HG02938 (cell line): ENCODE results near the gene CLDN6.
"Not testable (repeated sequence)": the region's sequence is repeated elsewhere in the genome, so short reads cannot be mapped to it uniquely, and the experiment has no call there.

Experiments used
- ATAC-seq: cut with Tn5 transposase; IDR thresholded peaks from one replicate; pipeline ENCODE4 v1.9.1; 2021; ENCODE audit warnings: mild to moderate bottlenecking, moderate library complexity; ENCODE audit not compliant: unreplicated experiment

CLDN6 gene

DNA sequence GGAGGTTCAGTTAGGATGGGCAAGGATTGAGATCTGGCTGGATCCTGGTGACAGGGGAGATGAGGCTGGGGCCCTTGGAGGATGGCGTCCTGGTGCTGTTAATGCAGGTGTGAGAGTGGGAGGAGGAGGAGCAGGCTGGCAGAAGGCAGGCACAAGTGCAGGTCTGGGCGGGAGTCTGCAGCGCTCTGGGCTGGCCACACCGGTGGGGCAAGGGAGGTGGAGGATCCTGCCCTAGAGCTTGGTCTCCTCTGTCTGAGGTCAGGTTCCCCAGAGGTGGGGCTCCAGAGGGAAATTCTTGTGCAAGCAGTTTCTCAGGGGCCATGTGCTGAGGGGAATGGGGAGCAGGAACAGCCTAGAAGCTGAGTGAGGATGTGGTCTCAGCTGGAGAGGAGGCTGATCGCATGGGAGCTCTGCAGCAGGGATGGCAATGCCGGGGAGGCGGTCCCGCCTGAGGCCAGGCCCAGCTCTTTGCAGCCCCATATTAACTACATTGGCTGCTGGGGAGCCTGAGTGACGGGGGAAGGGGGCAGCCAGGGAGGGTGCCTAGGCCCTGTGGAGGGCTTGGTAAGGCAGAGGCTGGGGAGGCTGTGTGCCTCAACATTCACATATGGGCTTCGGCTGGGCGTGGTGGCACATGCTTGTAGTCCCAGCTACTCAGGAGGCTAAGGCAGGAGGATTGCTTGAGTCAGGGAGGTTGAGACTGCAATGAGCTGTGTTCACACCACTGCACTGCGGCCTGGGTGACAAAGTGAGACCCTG, 34.8 kb upstream of the CLDN6 start:
- not testable (repeated sequence) for ATAC-seq

DNA sequence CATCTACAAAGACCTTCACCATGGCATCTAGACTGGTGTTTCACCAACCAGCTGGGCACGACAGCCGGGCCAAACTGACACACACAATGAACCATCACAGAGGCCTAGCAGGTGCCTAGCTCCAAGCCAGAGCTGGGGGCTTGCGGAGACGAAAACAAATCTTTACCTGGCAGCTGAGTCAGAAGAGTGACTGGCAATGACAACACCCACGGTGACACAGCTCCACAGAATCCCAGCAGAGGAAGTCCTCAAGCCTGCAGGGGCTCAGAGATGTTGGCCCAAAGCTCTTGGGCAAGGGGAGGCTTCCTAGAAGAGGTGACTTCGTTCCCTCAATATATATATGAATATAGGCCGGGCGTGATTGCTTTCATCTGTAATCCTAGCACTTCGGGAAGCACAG, 33.5 kb upstream of the CLDN6 start:
- no peak for ATAC-seq

DNA sequence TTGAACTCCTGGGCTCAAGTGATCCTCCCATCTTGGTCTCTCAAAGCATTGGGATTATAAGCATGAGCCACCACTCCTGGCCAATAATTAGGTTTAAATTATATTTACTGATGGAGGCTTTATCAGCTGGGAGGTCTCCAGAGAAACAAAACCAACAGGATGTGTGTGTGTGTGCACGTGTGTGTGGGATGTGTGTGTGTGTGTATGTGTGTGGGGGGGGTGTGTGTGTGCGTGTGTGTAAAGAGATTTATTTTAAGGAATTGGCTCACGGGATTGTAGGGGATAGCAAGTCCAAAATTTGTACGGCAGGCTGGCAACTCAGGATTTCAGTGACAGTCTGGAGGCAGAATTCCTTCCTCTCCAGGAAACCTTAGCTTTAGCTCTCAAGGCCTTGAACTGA, 33.0 kb upstream of the CLDN6 start:
- no peak for ATAC-seq

DNA sequence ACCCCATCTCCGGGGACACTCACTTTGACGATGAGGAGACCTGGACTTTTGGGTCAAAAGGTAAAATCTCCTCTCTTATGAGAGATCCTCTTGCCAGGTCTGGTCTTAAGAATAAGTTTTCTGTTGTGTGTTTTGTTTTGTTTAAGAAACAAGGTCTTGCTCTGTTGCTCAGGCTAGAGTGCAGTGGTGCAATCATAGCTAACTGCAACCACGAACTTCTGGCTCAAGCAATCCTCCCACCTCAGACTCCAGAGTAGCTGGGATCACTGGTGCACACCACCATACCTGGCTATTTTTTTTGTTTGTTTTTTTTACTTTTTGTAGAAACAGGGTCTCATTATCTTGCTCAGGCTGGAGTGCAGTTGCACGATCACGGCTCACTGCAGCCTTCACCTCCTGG, 32.5 kb upstream of the CLDN6 start:
- no peak for ATAC-seq

DNA sequence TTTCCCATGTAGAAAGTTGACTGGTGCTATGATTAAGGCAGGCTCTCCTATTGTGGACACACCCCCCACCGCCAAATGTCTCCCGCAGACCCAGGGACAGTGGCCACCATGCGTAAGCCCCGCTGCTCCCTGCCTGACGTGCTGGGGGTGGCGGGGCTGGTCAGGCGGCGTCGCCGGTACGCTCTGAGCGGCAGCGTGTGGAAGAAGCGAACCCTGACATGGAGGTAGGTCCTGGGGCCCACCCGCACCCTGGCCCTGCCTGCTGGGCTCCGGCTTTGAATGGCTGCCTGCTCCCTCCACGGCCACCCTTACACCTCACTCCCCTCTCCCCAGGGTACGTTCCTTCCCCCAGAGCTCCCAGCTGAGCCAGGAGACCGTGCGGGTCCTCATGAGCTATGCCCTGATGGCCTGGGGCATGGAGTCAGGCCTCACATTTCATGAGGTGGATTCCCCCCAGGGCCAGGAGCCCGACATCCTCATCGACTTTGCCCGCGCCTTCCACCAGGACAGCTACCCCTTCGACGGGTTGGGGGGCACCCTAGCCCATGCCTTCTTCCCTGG, 32.0 kb upstream of the CLDN6 start:
- no peak for ATAC-seq

DNA sequence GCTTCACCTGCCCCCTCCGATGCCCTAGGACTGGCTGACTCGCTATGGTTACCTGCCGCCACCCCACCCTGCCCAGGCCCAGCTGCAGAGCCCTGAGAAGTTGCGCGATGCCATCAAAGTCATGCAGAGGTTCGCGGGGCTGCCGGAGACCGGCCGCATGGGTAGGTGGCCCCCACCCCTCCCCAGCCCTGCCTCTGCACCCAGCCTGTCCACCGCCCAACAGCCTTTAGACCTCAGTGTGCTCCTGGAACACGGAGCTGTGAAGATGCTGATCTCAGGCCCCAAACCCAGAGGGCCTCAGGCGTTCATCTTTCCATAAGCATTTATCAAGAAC, 29.4 kb upstream of the CLDN6 start:
- no peak for ATAC-seq

DNA sequence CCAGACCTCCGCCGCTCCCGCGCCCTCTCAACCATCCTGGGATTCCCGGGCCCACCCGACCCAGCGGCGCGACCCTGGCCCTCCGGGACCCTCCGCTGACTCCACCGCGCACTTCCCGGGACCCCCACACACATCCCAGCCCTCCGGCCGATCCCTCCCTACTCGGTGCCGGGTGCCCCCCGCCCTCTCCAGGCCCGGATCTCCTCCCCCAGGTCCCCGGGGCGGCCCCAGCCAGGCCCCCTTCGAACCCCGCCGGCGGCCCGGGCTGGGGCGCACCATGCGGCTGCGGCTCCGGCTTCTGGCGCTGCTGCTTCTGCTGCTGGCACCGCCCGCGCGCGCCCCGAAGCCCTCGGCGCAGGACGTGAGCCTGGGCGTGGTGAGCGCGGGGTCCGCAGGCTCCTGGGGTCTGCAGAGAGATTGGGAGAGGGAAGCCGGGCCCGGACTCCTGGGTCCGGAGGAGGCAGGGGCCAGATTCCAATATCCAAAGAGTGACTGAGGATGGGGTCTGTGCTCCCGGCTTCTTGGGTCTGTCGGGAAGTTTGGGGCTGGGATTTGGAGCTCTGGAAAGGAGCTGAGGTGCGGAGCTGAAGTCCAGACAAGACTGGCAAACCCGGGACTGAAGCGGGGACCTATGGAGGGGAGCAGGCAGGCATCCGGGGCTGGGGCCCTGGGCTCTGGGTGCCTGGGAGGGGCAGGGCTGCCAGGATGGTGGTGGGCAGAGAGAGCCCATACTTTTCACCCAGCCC, 28.8 kb upstream of the CLDN6 start:
- no peak for ATAC-seq

DNA sequence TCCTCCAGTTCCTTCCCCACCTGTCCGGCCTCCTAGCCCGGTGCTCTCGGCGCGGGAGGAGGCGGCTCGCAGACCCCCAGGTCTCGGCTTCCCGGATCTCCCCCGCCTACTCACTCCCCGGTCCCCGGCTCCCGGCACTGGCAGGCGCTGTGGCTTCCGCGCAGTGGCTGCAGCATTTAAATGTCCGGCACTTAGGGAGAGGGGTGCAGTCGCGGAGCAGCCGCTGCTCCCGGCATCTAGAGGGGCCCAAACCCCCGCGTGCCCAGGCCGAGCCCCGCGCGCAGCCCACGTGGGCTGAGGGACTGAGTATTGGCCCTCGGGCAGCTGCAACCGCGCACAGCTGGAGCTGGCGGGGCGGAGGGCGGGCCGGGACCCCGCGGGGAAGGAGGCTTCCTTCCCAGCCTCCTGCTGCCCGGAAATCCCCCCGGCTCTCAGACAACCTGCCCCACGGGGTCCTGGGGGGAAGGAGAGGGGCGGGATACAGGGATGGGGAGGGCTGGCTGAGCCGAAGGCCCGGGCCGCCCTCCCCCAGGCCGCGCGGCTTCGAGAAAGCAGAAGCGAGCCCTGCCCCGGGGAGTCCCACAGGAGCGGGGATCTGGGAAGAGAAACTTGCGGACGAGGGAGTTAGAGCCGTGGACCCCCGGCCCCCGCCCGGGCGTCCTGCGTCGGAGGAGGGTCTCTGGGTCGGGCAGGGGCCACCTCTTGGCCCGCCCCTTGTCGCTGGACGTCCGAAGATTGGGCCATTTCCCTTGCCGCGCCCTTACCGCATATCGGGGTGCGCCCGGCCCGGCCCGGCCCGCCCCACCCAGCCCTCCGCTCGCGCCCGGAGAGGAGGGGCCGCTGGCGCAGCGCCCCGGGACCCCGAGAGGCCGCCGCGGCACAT, 28.0 kb upstream of the CLDN6 start, which contains the start of gene MMP25:
MMP25 (plus strand) TSS at position 804 of the 883 bp plus-strand sequence. CDS start 357 bp downstream, outside the sequence.
- ATAC-seq = no peak

DNA sequence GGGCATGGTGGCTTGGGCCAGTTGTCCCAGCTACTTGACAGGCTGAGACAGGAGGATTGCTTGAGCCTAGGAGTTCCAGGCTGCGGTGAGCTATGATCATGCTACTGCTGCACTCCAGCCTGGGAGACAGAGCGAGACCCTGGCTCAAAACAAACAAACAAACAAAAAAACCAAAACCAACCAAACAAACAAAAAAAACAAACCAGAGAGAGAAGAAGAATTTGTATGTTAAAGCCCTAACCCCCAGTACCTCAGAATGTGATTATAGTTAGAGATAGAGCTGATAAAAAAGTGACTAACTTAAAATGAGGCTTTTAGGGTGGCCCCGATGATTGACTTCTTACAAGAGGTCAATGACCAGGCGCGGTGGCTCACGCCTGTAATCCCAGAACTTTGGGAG, 26.7 kb upstream of the CLDN6 start:
- ATAC-seq = no peak

DNA sequence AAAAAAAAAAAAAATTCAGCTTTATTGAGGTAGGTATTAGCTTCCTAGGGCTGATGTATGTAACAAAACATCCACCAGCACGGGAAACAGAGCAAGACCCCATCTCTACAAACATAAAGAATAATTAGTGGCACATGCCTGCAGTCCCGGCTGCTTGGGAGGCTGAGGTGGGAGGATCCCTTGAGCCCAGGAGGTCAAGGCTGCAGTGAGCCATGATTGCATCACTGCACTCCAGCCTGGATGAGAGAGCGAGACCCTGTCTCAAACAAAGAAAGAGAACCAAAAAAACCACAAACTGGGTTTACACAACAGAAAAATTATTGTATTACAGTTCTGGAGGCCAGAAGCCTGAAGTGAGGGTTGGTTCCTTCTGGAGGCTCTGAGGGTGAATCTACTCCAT, 24.4 kb upstream of the CLDN6 start:
- no peak for ATAC-seq

DNA sequence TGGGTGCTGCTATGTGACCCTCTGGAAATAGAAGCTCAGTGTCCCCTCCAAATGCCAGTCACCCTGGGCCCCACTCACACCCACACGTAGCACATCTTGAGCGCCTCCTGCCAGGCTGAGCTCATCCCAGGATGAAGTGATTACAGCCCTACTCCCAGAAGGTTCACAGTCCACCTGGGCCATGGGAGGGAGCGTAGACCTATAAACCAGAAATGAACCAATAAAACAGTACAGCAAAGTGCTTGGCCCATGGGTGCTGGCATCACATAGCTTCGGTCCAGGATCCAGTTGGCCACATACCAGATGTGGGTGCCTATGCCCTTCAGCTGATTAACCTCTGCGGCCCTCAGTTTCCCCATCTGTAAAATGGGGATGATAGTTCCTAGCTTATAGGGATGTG, 20.9 kb upstream of the CLDN6 start:
- ATAC-seq = no peak

DNA sequence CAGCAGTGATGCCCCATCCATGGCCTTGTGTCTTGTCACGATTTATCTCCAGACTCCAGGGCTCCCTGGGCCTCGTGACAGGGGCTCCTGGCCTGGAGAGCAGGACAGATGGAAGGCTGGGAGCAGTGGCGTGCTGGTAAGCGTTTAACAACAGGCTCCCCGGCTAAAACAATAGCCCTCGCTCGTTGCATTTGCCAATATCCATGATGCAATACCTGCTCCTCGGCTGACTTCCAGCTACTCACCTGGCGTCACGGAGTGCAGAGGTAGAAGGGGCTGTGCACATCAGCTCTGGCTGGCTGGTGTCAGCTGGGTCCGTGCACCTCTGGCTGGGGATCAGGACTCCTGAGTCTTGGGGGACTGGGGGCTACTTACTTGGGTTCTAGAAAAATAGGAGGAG, 20.3 kb upstream of the CLDN6 start:
- no peak for ATAC-seq

DNA sequence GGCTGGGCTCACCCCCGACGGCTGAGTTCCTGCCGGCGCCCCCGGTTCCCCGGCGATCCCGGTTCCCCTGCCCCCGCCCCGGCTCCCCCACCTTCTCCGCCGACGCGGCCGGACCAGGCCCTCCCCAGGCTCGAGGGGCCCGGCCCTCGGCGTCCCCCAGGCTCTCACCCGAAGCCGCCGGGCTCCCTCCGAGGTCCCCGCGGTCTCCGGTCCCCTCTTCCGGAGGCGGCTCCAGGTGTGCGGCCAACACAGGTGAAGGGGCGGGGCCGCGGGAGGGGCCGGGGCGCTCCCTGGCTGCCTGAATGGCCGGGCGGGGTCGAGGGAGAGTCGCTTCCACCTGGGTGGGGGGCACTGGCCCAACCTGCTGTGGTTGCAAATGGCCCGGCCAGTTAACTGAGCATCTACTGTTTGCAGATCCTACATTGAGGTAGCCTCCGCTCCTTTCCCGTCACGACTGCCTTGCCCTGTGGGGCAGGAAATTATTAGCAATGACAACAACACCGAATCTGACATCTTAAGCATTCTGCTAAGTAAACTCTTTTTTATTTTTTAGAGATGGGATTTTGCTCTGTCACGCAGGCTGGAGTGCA, 18.8 kb upstream of the CLDN6 start, which contains the start of gene BICDL2:
BICDL2 (minus strand) TSS at position 219 of the 590 bp plus-strand sequence. CDS start 1,448 bp downstream, outside the sequence.
- no peak for ATAC-seq

DNA sequence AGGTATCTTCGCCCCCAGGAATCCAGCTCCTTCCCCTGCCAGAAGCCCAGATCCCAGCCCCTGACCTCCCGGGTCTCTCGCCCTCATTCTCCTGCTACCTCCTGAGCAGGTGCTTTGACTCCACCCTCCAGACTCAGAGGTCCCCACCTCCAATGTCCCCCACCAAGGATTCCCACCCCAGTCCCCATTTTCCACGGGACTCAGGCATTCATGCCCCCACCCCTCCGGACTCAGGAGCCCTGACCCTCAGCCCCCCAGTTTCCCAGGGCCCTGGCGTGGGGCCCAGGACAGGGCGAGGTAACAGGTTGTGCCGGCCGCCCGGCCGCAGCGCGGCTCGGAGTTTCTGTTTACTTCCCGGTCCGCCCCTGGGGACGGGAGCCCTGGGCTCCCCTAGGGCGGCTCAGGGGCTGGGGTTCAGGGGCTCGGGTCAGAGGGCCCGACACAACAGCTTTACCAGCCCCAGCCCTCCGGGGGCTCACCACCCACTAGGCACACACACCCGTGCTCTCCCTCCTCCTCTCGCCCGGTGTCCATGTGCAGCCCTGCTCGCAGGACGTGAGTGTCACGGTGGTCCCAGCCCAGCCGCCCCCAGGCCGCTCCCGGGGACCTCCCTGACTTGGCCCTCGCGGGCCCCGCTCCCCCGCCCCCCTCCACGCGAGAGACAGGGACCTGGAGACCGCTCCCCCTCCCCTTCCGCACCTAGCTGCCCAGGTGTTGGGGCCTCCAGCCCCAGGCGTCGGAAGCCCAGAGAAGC, 18.2 kb upstream of the CLDN6 start:
- ATAC-seq = no peak

DNA sequence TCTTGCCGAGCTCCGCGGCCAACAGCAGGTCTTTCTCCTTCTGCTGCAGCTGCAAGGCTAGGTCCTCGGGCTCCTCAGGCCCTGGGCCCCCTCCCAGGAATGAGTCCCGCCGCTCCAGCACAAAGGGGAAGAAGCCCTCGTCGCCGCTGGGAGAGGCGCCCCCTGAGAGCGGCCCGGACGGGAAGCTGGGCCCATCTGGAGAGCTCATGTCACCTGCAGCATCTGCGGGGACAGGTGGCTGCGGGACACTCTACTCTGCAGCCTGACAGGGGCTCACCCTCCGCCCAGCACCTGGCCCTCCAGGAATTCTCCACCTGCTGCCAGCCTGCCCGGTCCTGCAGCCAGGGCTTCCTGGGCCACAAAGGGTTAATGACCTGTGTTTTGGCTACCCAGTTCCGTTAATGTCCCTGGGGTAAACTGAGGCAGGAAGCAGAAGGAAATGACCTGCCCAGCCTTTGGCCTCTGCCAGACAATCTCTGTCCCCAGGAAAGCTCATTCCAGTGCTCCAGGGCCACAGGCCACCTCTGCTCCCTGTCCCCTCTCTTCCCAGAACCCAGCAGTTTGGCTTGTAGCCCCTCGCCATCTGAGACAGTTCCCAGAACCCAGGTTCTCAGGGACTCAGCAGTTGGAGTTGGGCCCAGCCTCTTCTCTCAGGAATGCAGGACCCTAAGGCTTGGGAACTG, 17.4 kb upstream of the CLDN6 start:
- ATAC-seq = no peak

DNA sequence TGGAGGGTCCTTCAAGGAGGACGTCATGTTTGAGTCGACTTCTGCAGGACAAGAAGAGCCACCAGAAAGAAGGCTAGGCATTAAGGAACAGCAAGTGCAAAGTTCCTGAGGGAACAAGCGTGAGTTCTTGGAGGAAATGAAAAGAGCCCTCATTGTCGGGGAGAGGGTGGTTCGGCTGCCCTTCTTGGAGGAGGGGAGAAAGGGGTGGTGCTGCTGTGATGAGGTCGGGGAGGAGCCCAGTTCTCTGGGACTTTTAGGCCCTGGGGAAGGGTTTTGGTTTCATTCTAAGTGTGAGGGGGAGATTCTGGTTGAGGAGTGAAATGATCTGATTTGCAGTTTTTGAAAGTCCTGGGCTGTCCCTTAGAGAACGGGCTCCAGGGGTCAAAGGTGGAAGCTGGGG, 14.6 kb upstream of the CLDN6 start:
- ATAC-seq = no peak

DNA sequence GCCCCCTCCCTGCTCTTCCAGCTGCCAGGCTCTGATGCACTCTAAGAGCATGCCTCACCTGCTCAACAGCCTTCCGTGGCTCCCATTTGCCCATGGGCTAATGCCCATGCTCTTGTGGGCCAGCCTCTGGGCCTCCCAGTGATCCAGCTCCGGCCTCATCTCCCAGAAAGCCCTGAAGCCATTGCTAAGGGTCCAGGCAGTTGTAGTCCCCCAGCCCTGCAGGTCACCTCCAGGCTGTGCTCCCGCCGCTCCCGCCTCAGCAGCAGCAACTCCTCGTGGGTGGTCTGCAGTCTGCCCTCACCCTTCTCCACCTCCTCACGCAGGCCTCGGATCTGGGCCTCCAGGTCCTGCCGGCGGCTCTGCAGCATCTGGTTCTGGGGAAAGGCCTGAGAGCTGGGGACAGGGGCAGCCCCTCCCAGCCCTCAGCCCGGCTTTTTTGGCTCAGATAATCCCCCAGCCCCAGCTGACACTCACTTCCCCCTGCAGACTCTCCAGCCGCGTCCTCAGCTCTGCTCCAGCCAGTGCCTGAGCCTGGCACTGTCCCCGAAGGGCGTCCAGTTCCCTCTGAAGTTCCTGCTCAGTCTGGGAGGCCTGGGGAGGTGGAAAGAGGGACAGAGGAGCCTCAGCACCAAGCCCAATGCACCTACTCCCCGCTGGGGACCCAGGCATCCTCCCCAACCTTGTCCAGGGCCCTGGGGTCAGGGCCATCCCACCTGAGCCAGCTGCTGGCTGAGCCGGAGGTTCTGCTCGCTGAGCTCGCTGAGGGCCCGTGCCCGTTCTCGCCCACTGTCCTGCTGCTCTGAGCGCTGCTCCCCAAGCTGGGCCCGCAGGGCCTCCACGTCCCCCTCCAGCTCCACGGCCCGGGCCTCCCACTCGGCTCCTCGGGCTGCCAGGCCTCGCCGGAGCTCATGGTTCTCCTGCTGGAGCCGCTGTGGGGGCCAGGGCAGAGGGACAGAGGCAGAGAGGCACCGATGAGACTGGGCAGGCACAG, 12.5 kb upstream of the CLDN6 start:
- no peak for ATAC-seq
